DOHH2 (cell line): ENCODE results near the gene FAM236D.
"Not testable (repeated sequence)": the region's sequence is repeated elsewhere in the genome, so short reads cannot be mapped to it uniquely, and the experiment has no call there.

Experiments used
- H3F3A ChIP-seq: fragments of 200-600 bp; sonication (generic), shearing (Covaris generic); 2 replicates; pipeline ENCODE4 v1.6.0; 2016; ENCODE audit warnings: antibody characterized with exemption, mild to moderate bottlenecking; ENCODE audit not compliant: control insufficient read depth, insufficient read depth
- H3K27ac ChIP-seq: fragments of 200-600 bp; sonication (generic); 2 replicates; pipeline ENCODE4 v1.5.1; 2014; ENCODE audit warnings: low read depth, mild to moderate bottlenecking, low read length, moderate library complexity
- H3K27me3 ChIP-seq: fragments of 200-600 bp; sonication (generic); 2 replicates; pipeline ENCODE4 v1.6.1; 2014; ENCODE audit warnings: mild to moderate bottlenecking, low read length, mixed read lengths; ENCODE audit not compliant: control insufficient read depth
- H3K36me3 ChIP-seq: fragments of 200-600 bp; sonication (generic); 2 replicates; pipeline ENCODE4 v1.6.1; 2014; ENCODE audit warnings: mild to moderate bottlenecking, low read length, moderate library complexity, mixed read lengths; ENCODE audit not compliant: control insufficient read depth
- H3K4me1 ChIP-seq: fragments of 200-600 bp; sonication (generic); 2 replicates; pipeline ENCODE4 v1.6.1; 2014; ENCODE audit warnings: mild to moderate bottlenecking, low read length, mixed read lengths; ENCODE audit not compliant: control insufficient read depth
- H3K4me2 ChIP-seq: fragments of 200-600 bp; sonication (generic); 2 replicates; pipeline ENCODE4 v1.6.0; 2014; ENCODE audit warnings: mild to moderate bottlenecking, low read length, moderate library complexity
- H3K4me3 ChIP-seq: fragments of 200-600 bp; sonication (generic); 2 replicates; pipeline ENCODE4 v1.5.1; 2014; ENCODE audit warnings: mild to moderate bottlenecking, low read length, mixed read lengths
- H3K79me2 ChIP-seq: fragments of 200-600 bp; sonication (generic); 2 replicates; pipeline ENCODE4 v1.6.1; 2014; ENCODE audit warnings: mild to moderate bottlenecking, low read length, mixed read lengths; ENCODE audit not compliant: control insufficient read depth
- H3K9me2 ChIP-seq: fragments of 200-600 bp; sonication (generic); replicated peaks from 2 replicates; pipeline ENCODE4 v1.6.1; 2014; ENCODE audit warnings: mild to moderate bottlenecking, low read length, mixed read lengths; ENCODE audit not compliant: control insufficient read depth
- H3K9me3 ChIP-seq: fragments of 200-600 bp; sonication (generic); 2 replicates; pipeline ENCODE4 v1.6.1; 2014; ENCODE audit warnings: antibody characterized with exemption, low read length, mixed read lengths; ENCODE audit not compliant: control insufficient read depth, insufficient read depth
- H4K20me1 ChIP-seq: fragments of 200-600 bp; sonication (generic); 2 replicates; pipeline ENCODE4 v1.6.0; 2014; ENCODE audit warnings: low read depth, mild to moderate bottlenecking, antibody characterized with exemption, low read length, moderate library complexity; ENCODE audit not compliant: control insufficient read depth, insufficient read depth

The FAM236D gene

GRCh38 chrX:72778146-72778545 lies 29.9 kb downstream of the FAM236D start:
- not testable (repeated sequence) for H3K9me2 ChIP-seq, H3K27ac ChIP-seq, H3K9me3 ChIP-seq, H3K27me3 ChIP-seq, H3K4me1 ChIP-seq, H3K36me3 ChIP-seq, H3K4me2 ChIP-seq, H3F3A ChIP-seq, H4K20me1 ChIP-seq, H3K79me2 ChIP-seq, H3K4me3 ChIP-seq

- not testable (repeated sequence) for H3K79me2 ChIP-seq, H3K4me2 ChIP-seq, H3K9me3 ChIP-seq, H3K27me3 ChIP-seq, H4K20me1 ChIP-seq, H3K27ac ChIP-seq, H3K9me2 ChIP-seq, H3K4me3 ChIP-seq, H3K4me1 ChIP-seq, H3F3A ChIP-seq, H3K36me3 ChIP-seq
Observed at GRCh38 chrX:72777467-72777790, 30.6 kb downstream of the FAM236D start.

GRCh38 chrX:72776653-72777466 lies 31.1 kb downstream of the FAM236D start, which contains the start of gene DMRTC1B:
TSS of gene DMRTC1B (plus strand) at chrX:72776890. CDS start at chrX:72845136, 68,246 bp downstream.
- not testable (repeated sequence) for H3K9me3 ChIP-seq, H3K4me3 ChIP-seq, H3K4me2 ChIP-seq, H3K27ac ChIP-seq, H3K79me2 ChIP-seq, H4K20me1 ChIP-seq, H3K9me2 ChIP-seq, H3K27me3 ChIP-seq, H3K4me1 ChIP-seq, H3F3A ChIP-seq, H3K36me3 ChIP-seq

GRCh38 chrX:72760454-72760853 lies 47.6 kb downstream of the FAM236D start:
- not testable (repeated sequence) for H3K27ac ChIP-seq, H3K36me3 ChIP-seq, H3K9me3 ChIP-seq, H3K9me2 ChIP-seq, H3K79me2 ChIP-seq, H3F3A ChIP-seq, H4K20me1 ChIP-seq, H3K4me2 ChIP-seq, H3K4me1 ChIP-seq, H3K4me3 ChIP-seq, H3K27me3 ChIP-seq
